ENCODE measurements around the gene FAM20C. TPM values are rescaled to one million over a fixed set of nuclear protein-coding genes. Genes with fewer than 3 reads are reported as not detected.
"Not testable (repeated sequence)": the region's sequence is repeated elsewhere in the genome, so short reads cannot be mapped to it uniquely, and the experiment has no call there.

The FAM20C gene
- total RNA-seq, 1 experiment from 2014 or later = 8.8 TPM

DNA sequence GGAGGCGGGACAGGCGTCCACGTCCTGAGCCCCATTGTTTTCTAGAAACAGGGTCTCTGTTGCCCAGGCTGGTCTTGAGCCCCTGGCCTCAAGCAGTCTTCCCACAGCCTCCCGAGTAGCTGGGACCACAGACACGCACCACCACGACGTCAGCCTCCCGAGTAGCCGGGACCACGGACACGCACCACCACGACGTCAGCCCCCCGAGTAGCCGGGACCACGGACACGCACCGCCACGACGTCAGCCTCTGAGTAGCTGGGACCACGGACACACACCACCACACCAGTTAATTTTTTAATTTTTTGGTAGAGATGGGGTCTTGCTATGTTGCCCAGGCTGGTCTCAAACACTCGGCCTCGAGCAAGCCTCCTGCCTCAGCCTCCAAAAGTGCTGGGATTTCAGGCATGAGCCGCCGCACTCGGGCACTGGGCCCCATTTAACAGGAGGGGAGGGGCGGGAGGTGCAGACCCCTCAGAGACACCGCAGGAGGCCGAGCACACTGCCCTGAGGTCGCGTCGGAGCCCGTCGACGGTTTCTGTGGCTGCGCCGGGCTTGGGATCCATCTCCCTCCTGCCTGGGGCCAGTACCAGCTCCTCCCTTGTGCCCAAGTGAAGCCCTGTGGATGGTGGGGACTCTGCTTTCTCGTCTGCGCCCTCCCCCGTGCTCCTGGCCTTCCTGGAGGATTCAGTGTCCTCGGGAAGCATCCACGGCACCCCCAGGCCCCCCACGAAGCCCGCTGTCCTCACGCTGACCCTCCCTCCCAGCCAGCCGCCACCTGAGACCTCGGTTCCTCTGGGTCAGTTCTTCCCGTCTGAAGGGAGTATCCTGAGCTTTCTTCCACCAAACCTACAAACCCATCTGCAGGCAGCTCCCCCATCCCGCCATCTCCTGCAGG, 13.0 kb downstream of the FAM20C start:
- no peak overlapping the region for H3K4me3 Mint-ChIP-seq (ENCODE audit: unreplicated experiment)
- H3K27me3 Mint-ChIP-seq (ENCODE audit: insufficient read depth, unreplicated experiment) = no peaks in the 10 kb centered on the region
- H3K36me3 Mint-ChIP-seq (ENCODE audit: insufficient read depth, unreplicated experiment) = peaks cover 12% of the 10 kb centered on the region
- no peak overlapping the region for H3K27ac Mint-ChIP-seq (ENCODE audit: low read depth, unreplicated experiment)
- no TSS peak for BruUV-seq (replicated peaks)
- H3K4me1 Mint-ChIP-seq (ENCODE audit: insufficient read depth, unreplicated experiment) = no peaks in the 10 kb centered on the region
- TF ChIP-seq, protein P1, sequence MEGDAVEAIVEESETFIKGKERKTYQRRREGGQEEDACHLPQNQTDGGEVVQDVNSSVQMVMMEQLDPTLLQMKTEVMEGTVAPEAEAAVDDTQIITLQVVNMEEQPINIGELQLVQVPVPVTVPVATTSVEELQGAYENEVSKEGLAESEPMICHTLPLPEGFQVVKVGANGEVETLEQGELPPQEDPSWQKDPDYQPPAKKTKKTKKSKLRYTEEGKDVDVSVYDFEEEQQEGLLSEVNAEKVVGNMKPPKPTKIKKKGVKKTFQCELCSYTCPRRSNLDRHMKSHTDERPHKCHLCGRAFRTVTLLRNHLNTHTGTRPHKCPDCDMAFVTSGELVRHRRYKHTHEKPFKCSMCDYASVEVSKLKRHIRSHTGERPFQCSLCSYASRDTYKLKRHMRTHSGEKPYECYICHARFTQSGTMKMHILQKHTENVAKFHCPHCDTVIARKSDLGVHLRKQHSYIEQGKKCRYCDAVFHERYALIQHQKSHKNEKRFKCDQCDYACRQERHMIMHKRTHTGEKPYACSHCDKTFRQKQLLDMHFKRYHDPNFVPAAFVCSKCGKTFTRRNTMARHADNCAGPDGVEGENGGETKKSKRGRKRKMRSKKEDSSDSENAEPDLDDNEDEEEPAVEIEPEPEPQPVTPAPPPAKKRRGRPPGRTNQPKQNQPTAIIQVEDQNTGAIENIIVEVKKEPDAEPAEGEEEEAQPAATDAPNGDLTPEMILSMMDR (IDR thresholded peaks at IDR 0.05; ENCODE audit: unreplicated experiment) = no peak
- intact Hi-C loops (cut with micrococcal nuclease) = no loop called here
- no peaks in the 10 kb centered on the region for H3K9me3 Mint-ChIP-seq (ENCODE audit: unreplicated experiment)
- POLR2A ChIA-PET = no interaction called here
- CTCF ChIA-PET = no interaction called here
- DNase-seq (ENCODE audit: unreplicated experiment) = no peak

DNA sequence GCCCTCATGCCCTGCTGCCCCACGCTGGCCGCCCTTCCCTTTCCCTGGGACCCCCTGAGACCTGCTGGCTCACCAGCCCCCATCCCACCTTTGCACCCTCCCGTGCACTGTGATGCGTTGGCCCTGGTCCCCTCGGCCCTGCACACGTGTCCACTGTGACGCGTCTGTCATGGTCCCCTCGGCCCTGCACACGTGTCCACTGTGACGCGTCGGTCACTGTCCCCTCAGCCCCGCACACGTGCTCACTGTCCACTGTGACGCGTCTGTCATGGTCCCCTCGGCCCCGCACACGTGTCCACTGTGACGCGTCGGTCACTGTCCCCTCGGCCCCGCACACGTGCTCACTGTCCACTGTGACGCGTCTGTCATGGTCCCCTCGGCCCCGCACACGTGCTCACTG, 14.0 kb downstream of the FAM20C start:
- H3K4me1 Mint-ChIP-seq (ENCODE audit: insufficient read depth, unreplicated experiment); H3K27me3 Mint-ChIP-seq (ENCODE audit: insufficient read depth, unreplicated experiment); H3K27ac Mint-ChIP-seq (ENCODE audit: low read depth, unreplicated experiment); intact Hi-C loops (cut with micrococcal nuclease); H3K9me3 Mint-ChIP-seq (ENCODE audit: unreplicated experiment); CTCF ChIA-PET; H3K4me3 Mint-ChIP-seq (ENCODE audit: unreplicated experiment); BruUV-seq (replicated peaks); POLR2A ChIA-PET; DNase-seq (ENCODE audit: unreplicated experiment): not testable (repeated sequence)
- peaks cover 13% of the 10 kb centered on the region for H3K36me3 Mint-ChIP-seq (ENCODE audit: insufficient read depth, unreplicated experiment)

DNA sequence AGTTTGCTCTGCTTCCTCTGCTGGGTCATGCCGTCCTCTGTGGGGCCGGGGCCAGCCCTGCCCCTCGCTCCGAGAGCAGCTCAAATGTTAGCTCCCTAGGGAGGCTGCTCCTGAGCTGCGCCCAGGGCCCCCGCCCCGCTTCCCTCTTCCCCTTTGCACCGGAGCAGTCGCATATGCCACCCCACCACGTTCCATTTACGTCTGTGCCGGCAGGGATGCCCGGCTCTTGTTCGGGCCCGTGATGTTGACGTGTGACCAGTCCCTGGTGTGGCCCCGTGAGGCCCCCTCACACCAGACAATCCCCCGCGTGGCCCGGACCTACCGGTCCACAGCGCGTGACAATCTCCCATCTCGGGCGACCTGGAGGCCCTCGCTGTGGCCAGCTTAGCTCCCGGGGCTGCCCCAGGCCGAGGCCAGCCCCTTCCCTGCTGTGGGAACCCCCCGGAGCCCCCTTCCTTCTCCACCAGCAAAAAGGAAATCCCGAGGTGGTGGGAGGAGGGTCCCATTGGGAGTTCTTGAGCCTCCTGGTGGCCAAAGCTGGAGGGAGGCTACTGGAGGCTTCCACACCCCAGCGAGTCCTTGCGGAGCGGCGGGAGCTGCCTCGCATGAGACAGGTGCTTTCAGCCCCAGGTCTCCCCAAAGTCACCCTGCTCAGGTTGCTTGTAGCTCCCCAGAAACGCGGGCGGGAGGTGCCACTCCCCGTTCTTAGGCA, 15.2 kb downstream of the FAM20C start:
- no peak for DNase-seq (ENCODE audit: unreplicated experiment)
- TF ChIP-seq, protein P1 (IDR thresholded peaks at IDR 0.05; ENCODE audit: unreplicated experiment) = no peak
- CTCF ChIA-PET = interaction anchor here (0.6 kb wide), 1 partner anchor 870 kb away, joined by 3 read pairs; no protein-coding TSS in a partner anchor
- Mint-ChIP-seq H3K4me3 (ENCODE audit: unreplicated experiment) (no peak overlapping the region), H3K27me3 (ENCODE audit: insufficient read depth, unreplicated experiment) (no peaks in the 10 kb centered on the region), H3K27ac (ENCODE audit: low read depth, unreplicated experiment) (no peak overlapping the region), H3K36me3 (ENCODE audit: insufficient read depth, unreplicated experiment) (peaks cover 21% of the 10 kb centered on the region), H3K9me3 (ENCODE audit: unreplicated experiment) (no peaks in the 10 kb centered on the region), H3K4me1 (ENCODE audit: insufficient read depth, unreplicated experiment) (no peaks in the 10 kb centered on the region)
- BruUV-seq (replicated peaks) = no TSS peak
- POLR2A ChIA-PET = no interaction called here
- intact Hi-C loops (cut with micrococcal nuclease) = no loop called here

DNA sequence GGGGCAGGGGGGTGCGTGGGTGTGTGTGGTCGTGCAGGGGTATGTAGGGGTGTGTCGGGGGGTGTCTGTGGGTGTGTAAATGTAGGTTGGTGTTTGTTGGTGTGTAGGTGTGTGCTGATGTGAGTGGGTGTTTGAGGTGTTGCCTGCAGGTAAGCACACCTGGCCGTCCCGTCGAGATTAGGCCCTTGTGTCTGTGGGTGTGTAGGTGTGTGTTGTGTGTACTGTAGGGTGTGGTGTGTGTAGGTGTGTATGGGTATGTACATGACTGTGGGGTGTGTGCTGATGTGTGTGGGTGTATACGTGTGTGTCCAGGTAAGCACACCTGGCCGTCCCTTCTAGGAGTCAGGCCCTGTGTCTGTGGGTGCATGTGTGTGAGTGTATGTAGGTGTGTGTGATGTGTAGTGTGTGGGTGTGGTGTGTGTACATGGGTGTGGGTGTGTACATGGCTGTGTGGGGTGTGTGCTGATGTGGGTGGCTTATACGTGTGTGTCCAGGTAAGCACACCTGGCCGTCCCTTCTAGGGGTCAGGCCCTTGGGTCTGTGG, 15.8 kb downstream of the FAM20C start:
- CTCF ChIA-PET = no interaction called here
- no peak for DNase-seq (ENCODE audit: unreplicated experiment)
- Mint-ChIP-seq H3K9me3 (ENCODE audit: unreplicated experiment) (no peaks in the 10 kb centered on the region), H3K4me1 (ENCODE audit: insufficient read depth, unreplicated experiment) (no peaks in the 10 kb centered on the region), H3K27me3 (ENCODE audit: insufficient read depth, unreplicated experiment) (no peaks in the 10 kb centered on the region), H3K36me3 (ENCODE audit: insufficient read depth, unreplicated experiment) (peaks cover 22% of the 10 kb centered on the region), H3K27ac (ENCODE audit: low read depth, unreplicated experiment) (no peak overlapping the region), H3K4me3 (ENCODE audit: unreplicated experiment) (no peak overlapping the region)
- intact Hi-C loops (cut with micrococcal nuclease) = no loop called here
- POLR2A ChIA-PET = no interaction called here
- TF ChIP-seq, protein P1 (IDR thresholded peaks at IDR 0.05; ENCODE audit: unreplicated experiment) = no peak
- no TSS peak for BruUV-seq (replicated peaks)
